T-helper 17 cell (primary cell): Measurements from ENCODE around the gene MED14. TPM values are rescaled to one million over a fixed set of nuclear protein-coding genes. Genes with fewer than 3 reads are reported as not detected.
A peak's percentile ranks its signal among the peaks of the same experiment; 100 is the strongest.
"Not testable (repeated sequence)": the region's sequence is repeated elsewhere in the genome, so short reads cannot be mapped to it uniquely, and the experiment has no call there.

Experiments
- ATAC-seq: fragments of 150-1000 bp; cut with Tn5 transposase; 2 replicates; pipeline ENCODE4 v1.10.0; 2021; ENCODE audit warnings: mild to moderate bottlenecking, moderate library complexity
- DNase-seq, 3 donors: peaks; one replicate each; pipeline versions ENCODE4 v3.0.0 to v3.0.0-alpha.2; 2020 to 2021
- H3K9me3 ChIP-seq: one replicate; pipeline ENCODE4 v1.7.0; 2013; ENCODE audit warnings: low read length, mild to moderate bottlenecking; ENCODE audit not compliant: control insufficient read depth, poor library complexity, severe bottlenecking
- H3K27ac Mint-ChIP-seq: one replicate; pipeline ENCODE4 v1.8.0; 2022; ENCODE audit warnings: mild to moderate bottlenecking, moderate library complexity, mixed read lengths
- H3K27me3 Mint-ChIP-seq: one replicate; pipeline ENCODE4 v1.8.0; 2022; ENCODE audit warnings: mixed read lengths
- H3K36me3 Mint-ChIP-seq: one replicate; pipeline ENCODE4 v1.8.0; 2022; ENCODE audit warnings: low read depth, mixed read lengths
- H3K4me1 Mint-ChIP-seq: one replicate; pipeline ENCODE4 v1.8.0; 2022; ENCODE audit warnings: mild to moderate bottlenecking, mixed read lengths
- H3K4me3 Mint-ChIP-seq: one replicate; pipeline ENCODE4 v1.8.0; 2022; ENCODE audit warnings: mild to moderate bottlenecking, moderate library complexity, mixed read lengths
- total RNA-seq, 4 donors: library from RNA in 2 of 4; stranded (reverse) in 2 of 4; gene quantifications; one replicate each; pipeline ENCODE4 v1.2.3 and lab custom pipeline; 2022 to 2026

Gene MED14
- total RNA-seq (10 to 100 TPM; 47.5 to 49.9 TPM), total RNA-seq (lab: John Stamatoyannopoulos, UW) (41.1 reads per million in 2 donors)

DNA sequence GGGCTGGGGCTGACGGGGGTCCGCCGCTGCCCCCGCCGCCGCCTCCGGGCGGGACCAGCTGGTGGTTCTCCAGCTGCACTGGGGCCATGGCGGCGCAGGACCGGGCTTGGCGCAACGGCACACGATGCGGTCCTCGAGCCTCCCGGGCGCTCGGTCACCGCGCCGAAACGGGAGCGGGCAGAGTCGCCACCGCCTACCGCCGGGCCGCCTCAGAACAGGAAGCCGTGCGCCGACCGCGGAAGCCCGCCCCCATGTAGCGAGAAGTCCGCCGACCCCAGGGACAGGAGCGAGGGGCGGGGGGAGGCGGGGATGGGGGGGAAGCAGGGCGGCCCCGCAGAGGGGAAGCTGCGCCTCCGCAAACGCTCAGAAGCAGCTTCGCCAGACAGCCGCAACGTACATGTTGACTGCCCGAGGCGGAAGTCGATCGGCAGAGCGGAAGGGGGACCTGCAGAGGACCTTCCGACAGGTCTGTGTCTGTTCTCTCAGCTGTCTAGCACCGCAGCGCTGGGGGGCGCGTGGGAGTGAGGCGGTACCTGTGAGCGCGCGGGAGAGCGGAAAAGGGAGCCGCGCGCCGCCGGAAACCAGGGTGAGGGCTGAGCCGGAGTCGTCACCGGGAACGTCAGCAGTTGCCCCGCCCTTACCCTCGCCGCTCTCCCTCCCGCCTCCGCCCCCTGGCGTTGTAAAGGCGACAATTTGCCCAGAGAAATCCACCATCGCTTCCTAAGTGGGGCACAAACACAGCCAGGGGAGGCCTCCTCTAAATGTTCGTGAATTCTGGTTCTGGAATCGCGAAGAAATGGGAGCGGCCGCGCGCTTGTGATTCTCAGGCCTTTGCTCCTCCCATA lies at the start of gene MED14:
TSS of gene MED14 (minus strand) at position 218 of the 845 bp plus-strand sequence. CDS start at position 88, 130 bp downstream.
- Mint-ChIP-seq H3K36me3 (no peaks in the 10 kb centered on the region), H3K4me3 (peak within 1 kb of the TSS; percentile 89), H3K4me1 (peaks cover 20% of the 10 kb centered on the region), H3K27ac (peak within 1 kb of the TSS; percentile 91), H3K27me3 (no peaks in the 10 kb centered on the region)
- ATAC-seq, result peak; percentile 91
- H3K9me3 ChIP-seq, result no peaks in the 10 kb centered on the region
- peak; percentile 79 to 87 (median 80) for DNase-seq

DNA sequence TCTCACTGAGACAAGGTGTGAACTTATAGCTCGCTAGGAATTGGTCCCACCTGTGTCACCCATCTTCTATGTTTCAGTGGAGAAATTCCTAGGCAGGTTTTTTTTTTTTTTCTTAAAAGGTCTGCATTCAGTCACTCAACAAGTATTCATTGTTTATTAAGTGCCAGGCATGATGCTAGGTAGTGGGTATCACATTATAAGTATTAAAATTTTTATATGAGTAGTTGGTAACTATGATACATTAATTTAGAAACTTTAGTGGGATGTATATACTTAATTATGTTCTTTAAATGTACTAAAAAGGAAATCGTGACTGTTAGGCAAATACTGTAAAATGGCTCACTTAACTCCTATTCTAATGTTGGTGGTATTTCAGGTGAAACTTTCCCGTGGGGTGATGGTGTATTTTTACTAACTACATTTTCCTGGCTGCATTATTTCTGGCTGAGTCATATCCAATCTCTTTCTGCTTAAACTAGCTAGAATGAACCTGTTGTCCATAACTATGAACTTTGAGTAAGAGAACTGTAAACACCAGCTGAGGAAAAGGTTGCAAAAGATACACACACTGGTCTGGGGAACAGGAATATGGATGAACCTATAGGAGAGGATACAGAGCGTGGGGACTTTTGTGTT lies 49.3 kb upstream of the MED14 start:
- no peak overlapping the region for H3K4me3 Mint-ChIP-seq
- no peak for DNase-seq
- no peaks in the 10 kb centered on the region for H3K27me3 Mint-ChIP-seq
- ATAC-seq, result no peak
- H3K9me3 ChIP-seq, result no peaks in the 10 kb centered on the region
- peaks cover 2% of the 10 kb centered on the region for H3K4me1 Mint-ChIP-seq
- H3K27ac Mint-ChIP-seq, result no peak overlapping the region
- H3K36me3 Mint-ChIP-seq, result peaks cover 2% of the 10 kb centered on the region

DNA sequence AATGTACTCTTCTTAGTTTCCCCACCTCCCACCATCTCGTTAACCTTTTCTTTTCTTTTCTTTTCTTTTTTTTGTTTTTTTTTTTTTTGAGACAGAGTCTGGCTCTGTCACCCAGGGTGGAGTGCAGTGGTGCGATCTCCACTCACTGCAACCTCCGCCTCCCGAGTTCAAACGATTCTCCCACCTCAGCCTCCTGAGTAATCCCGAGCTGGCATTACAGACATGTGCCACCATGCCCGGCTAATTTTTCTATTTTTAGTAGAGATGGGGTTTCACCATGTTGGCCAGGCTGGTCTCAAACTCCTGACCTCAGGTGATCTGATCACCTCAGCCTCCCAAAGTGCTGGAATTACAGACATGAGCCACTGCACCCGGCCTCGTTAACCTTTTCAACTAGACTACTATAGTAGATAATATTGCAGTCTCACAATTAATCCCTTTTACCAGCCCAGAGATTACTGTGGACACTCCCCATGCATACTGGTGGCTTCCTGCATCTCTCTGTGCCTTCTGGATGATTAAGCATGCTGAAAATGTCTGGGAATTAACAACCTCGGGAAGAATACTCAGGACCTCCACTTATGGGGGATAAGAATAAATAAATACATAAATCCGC lies 47.4 kb upstream of the MED14 start:
- not testable (repeated sequence) for H3K4me1 Mint-ChIP-seq, ATAC-seq, H3K36me3 Mint-ChIP-seq, H3K27ac Mint-ChIP-seq, H3K9me3 ChIP-seq, H3K4me3 Mint-ChIP-seq, DNase-seq, H3K27me3 Mint-ChIP-seq

DNA sequence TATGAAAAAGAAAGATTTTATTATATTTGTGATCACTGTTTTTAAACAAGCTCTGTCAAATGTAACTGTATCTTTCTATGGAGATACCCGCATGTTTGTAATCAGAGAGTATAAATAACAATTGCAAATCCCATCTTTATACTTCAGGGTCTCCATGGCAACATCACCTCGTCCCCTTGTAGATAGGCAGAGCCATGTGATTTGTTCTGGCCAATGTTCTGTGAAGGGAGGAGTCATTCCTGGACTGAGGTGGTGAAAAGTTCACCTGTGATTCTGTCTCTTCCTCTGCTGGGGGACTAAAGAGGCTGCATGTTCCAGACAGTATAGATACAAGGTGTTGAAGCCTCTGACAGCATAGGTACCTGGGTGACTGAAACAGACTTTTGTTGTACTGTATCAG lies 45.6 kb upstream of the MED14 start:
- no peak overlapping the region for H3K4me3 Mint-ChIP-seq
- peaks cover 2% of the 10 kb centered on the region for H3K36me3 Mint-ChIP-seq
- ATAC-seq (no peak), DNase-seq (no peak)
- peaks cover 5% of the 10 kb centered on the region for H3K4me1 Mint-ChIP-seq
- no peaks in the 10 kb centered on the region for H3K27me3 Mint-ChIP-seq
- no peaks in the 10 kb centered on the region for H3K9me3 ChIP-seq
- no peak overlapping the region for H3K27ac Mint-ChIP-seq

DNA sequence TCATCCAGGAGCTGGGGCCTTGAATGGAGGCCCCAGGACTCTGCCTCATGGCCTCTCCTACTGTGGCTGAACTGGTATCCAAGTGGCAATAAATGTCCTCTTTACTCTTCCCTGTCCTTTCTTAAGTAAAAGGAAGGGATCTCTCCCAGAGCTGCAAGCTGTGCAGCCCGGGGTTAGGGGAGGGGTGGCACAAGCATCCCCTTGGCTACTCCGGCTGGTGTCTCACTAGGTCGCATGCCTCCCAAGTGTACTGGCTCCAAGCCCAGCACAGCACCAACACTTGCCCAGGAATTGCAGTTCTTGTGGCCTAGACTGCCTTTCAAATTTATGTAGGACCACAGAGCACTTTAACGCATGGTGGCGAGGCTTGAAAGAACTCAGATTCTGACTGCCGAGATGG lies 44.7 kb upstream of the MED14 start:
- Mint-ChIP-seq H3K27me3 (no peaks in the 10 kb centered on the region), H3K4me3 (no peak overlapping the region), H3K27ac (no peak overlapping the region), H3K4me1 (peaks cover 5% of the 10 kb centered on the region), H3K36me3 (peaks cover 2% of the 10 kb centered on the region)
- no peaks in the 10 kb centered on the region for H3K9me3 ChIP-seq
- no peak for ATAC-seq
- DNase-seq, result no peak

DNA sequence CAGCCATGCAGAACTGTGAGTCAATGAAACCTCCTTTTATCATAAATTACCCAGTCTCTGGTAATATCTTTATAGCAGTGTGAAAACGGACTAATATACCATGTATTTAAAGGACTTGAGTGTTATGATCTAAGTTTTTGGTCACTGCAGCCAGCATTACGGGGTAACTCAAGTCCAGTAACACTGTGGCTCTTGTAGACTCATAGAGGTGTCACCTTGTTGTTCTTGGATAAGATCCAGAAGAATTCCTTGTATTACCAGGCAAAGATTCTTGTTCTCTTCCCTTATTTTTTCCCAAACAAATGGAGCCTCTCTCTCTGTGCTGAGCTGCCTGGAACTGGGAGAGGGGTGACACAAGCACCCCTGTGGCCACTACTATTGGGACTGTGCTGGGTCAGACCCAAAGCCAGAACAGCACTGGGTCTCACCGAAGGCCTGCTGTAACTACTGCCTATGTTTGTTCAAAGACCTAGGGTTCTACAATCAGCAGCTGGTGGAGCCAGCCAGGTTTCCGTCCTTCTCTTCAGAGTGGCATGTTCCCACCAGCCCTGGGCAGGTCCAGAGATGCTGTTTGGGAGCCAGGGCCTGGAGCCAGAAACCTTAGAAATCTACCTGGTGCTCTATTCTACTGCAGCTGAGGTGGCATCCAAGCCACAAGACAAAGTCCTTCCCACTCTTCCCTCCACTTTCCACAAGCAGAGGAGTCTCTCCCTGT lies 43.7 kb upstream of the MED14 start:
- Mint-ChIP-seq H3K27me3 (no peaks in the 10 kb centered on the region), H3K4me1 (peaks cover 3% of the 10 kb centered on the region), H3K27ac (no peak overlapping the region), H3K4me3 (no peak overlapping the region), H3K36me3 (peaks cover under 1% of the 10 kb centered on the region)
- DNase-seq, result no peak
- ATAC-seq, result no peak
- no peaks in the 10 kb centered on the region for H3K9me3 ChIP-seq

DNA sequence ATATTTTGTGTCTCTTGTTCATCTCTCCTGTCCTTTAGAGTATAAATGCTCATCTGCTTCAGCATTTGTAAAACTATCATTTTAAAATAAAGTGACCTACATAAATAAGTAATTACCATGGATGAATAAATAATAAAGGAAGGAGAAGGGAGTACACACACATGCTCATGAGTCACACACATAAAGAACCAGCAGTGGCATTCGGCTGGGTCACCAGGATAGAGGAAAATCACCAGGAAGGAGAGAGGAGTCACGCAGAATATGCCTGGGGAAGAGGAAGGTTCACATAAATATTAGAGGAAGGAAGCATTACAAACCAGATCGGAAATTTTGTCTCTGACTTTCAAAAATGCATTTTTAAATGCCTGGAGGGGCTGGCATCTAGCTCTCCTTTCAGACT lies 38.5 kb upstream of the MED14 start:
- peaks cover 5% of the 10 kb centered on the region for H3K4me1 Mint-ChIP-seq
- DNase-seq, result no peak
- no peaks in the 10 kb centered on the region for H3K27me3 Mint-ChIP-seq
- no peak overlapping the region for H3K4me3 Mint-ChIP-seq
- H3K27ac Mint-ChIP-seq, result no peak overlapping the region
- no peaks in the 10 kb centered on the region for H3K36me3 Mint-ChIP-seq
- ATAC-seq, result no peak
- no peaks in the 10 kb centered on the region for H3K9me3 ChIP-seq

DNA sequence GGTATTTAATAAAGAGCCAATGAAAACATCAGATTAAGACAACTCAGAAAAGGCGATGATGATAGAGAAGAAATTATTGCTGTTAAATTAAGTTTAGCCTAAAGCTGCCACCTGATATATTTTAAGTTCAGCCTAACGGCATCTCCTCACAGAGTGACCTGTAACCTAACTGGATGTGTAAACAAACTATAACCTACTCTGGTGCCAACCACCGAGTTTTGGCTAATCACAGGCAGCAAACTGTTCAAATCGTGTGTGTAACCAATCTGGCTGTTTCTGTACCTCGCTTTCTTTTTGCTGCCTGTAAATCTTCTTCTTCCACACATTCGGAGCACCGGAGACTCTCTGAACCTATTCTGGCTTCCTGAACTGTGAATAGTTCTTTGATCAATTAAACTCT lies 37.8 kb upstream of the MED14 start:
- H3K27ac Mint-ChIP-seq, result no peak overlapping the region
- DNase-seq (no peak), ATAC-seq (no peak)
- H3K4me3 Mint-ChIP-seq, result no peak overlapping the region
- H3K36me3 Mint-ChIP-seq, result no peaks in the 10 kb centered on the region
- H3K27me3 Mint-ChIP-seq, result no peaks in the 10 kb centered on the region
- peaks cover 5% of the 10 kb centered on the region for H3K4me1 Mint-ChIP-seq
- H3K9me3 ChIP-seq, result no peaks in the 10 kb centered on the region

DNA sequence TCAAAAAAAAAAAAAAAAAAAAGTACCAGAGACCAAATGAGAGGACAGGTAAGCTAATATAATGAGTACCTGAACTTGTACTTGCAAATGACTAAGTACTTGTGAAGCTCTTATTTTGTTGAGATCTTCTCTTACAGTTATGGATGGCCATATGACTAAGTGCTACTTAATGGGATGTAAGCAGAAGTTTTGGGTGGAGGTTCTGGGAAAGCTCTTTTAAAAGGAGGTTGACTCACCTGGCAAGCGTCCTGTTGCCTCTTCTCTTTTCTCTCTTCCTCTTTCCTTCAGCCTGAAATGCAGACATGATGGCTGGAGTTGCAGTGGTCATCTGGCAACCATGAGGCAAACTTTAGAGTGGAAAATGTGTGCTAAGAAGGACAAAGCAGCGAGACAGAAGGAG lies 36.9 kb upstream of the MED14 start:
- Mint-ChIP-seq H3K4me1 (peaks cover 2% of the 10 kb centered on the region), H3K36me3 (no peaks in the 10 kb centered on the region)
- no peak for DNase-seq

DNA sequence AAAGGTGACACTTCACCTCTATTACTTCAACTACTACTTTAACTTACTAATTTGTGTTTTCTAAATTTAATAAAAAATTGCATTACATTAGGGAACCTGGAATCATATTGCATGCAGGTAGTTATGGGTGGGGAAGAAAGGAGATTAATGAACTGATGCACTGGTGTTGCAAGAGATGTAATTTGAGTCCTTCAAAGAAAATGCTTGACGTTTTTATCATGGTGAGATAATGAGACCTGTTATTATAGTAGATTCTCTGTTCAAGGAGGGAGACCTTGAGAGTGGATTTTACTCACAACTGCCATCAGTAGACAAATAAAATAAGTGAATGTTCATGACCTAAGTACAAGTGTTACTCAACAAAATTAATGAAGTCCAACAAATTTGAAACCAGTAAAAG lies 26.4 kb upstream of the MED14 start:
- Mint-ChIP-seq H3K4me1 (no peaks in the 10 kb centered on the region), H3K4me3 (no peak overlapping the region)

More for the DNA sequence above, 36.9 kb upstream of the MED14 start:
- no peak overlapping the region for H3K4me3 Mint-ChIP-seq
- no peak overlapping the region for H3K27ac Mint-ChIP-seq
- H3K9me3 ChIP-seq, result no peaks in the 10 kb centered on the region
- H3K27me3 Mint-ChIP-seq, result no peaks in the 10 kb centered on the region
- ATAC-seq, result no peak

DNA sequence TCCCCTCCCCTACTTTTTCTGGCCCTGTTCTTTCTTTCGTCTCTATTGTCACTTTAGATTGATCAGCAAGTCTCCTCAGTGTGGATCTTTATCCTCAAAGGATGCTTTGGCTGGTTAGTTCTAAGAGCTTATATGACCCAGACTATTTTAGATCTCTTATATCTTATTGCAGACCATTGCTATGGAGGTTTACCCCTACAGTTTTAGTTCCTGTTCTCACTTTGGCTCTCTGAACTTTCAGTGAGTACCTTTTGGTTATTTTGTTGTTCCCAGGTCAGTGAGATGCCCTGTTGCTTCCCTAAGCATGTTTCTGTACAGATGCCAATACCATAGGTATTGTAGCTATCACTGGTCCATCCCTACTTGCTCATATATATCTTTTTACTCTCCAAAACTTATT lies 24.0 kb upstream of the MED14 start:
- ATAC-seq (no peak), DNase-seq (no peak)
- Mint-ChIP-seq H3K27me3 (no peaks in the 10 kb centered on the region), H3K27ac (no peak overlapping the region), H3K4me1 (no peaks in the 10 kb centered on the region), H3K4me3 (no peak overlapping the region), H3K36me3 (no peaks in the 10 kb centered on the region)
- H3K9me3 ChIP-seq, result no peaks in the 10 kb centered on the region

More for the DNA sequence above, 26.4 kb upstream of the MED14 start:
- no peak overlapping the region for H3K27ac Mint-ChIP-seq
- no peaks in the 10 kb centered on the region for H3K27me3 Mint-ChIP-seq
- H3K9me3 ChIP-seq, result no peaks in the 10 kb centered on the region
- ATAC-seq (no peak), DNase-seq (no peak)
- no peaks in the 10 kb centered on the region for H3K36me3 Mint-ChIP-seq

DNA sequence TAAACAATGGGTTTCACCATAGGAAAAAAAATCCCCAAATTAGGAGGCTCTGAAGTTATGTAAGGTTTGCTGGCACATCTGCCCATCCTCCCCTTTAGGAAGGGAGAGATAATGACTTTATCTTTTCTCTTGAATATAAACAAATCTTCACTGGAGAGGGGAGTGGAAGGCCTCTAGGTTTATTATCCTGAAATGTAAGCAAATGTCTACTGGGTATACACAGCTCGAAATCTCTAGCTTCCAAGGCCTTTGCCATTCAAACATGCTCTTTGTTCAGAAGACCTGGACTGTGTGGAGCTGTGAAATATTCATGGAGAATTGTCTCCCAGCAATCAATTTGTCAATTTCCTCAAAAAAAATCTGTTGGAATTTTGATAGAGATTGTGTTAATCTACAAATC lies 21.7 kb upstream of the MED14 start:
- Mint-ChIP-seq H3K36me3 (no peaks in the 10 kb centered on the region), H3K4me3 (no peak overlapping the region), H3K27ac (no peak overlapping the region), H3K4me1 (no peaks in the 10 kb centered on the region), H3K27me3 (no peaks in the 10 kb centered on the region)
- DNase-seq (no peak), ATAC-seq (no peak)
- no peaks in the 10 kb centered on the region for H3K9me3 ChIP-seq
